IPS-18c (cell line): Measurements from ENCODE around the gene YPEL2.

Experiments used
- H3K4me3 ChIP-seq: 2 replicates; pipeline ENCODE4 v1.7.0; 2013; ENCODE audit warnings: low read depth, mild to moderate bottlenecking, low read length, moderate library complexity; ENCODE audit not compliant: insufficient read depth
- H3K9me3 ChIP-seq: one replicate; pipeline ENCODE4 v1.6.1; 2013; ENCODE audit warnings: mild to moderate bottlenecking, low read length, moderate library complexity; ENCODE audit not compliant: control insufficient read depth, insufficient read depth

The YPEL2 gene

GRCh38 chr17:59367657-59368045 is 36.2 kb downstream of the YPEL2 start:
- Histone ChIP-seq H3K9me3 (no peaks in the 10 kb centered on the region), H3K4me3 (no peak overlapping the region)

- H3K9me3 ChIP-seq, result no peaks in the 10 kb centered on the region
Observed at GRCh38 chr17:59368218-59368857, 36.9 kb downstream of the YPEL2 start.

DNA sequence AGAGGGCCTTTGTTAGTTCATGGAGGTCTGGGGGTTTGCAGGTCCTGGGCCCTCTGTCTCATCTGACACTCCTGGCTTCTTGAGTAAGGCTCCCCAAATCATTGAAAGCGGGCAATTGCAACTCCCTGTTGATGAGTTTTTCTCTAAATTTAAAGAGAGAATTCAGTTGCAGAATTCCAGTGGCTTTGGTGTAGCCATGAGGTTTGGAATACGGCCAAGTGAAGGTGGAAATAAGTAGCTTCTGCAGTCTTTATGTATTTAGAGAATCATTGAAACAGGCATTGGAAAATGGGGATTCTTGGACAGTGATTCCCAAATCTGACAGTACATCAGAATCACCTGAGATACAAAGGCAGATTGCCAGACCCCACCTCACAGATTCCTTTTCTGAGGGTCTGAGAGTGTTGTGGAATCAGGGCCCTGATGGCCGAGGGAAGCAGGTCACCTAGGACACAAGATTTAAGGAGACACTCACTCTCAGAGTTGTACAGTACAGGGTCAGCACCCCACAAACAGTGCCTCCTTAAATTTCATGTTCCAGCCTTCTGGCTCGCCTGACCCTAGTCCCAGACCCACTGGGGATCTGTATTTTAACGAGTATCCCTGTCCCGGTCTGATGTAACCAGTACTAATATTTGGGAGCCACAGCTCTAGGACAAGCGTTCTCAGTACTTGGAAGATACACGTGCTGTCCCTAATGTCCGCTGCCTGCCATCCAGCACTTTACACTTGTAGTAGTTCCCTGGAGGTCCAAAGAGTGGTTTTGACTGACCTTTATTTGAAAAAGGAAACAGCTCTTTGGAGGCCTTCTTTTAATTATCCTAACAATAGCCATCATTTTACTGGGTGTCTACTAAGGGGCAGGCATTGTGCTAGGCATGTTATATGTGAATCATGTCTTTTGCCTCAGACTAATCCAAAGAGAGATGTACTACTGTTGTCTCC is 37.8 kb downstream of the YPEL2 start:
- no peaks in the 10 kb centered on the region for H3K9me3 ChIP-seq
- no peak overlapping the region for H3K4me3 ChIP-seq

More at GRCh38 chr17:59368218-59368857, 36.9 kb downstream of the YPEL2 start:
- H3K4me3 ChIP-seq, result no peak overlapping the region

GRCh38 chr17:59370593-59371299 is 39.3 kb downstream of the YPEL2 start:
- H3K4me3 ChIP-seq, result no peak overlapping the region
- no peaks in the 10 kb centered on the region for H3K9me3 ChIP-seq

- no peaks in the 10 kb centered on the region for H3K9me3 ChIP-seq
- H3K4me3 ChIP-seq, result no peak overlapping the region; the same call in 1 of the 2 replicates
Observed at GRCh38 chr17:59371416-59372100, 40.1 kb downstream of the YPEL2 start.

- Histone ChIP-seq H3K9me3 (no peaks in the 10 kb centered on the region), H3K4me3 (no peak overlapping the region)
Observed at GRCh38 chr17:59372138-59372751, 40.8 kb downstream of the YPEL2 start.

- Histone ChIP-seq H3K4me3 (no peak overlapping the region), H3K9me3 (peaks cover 3% of the 10 kb centered on the region)
Observed at GRCh38 chr17:59373882-59374495, 42.5 kb downstream of the YPEL2 start.

- Histone ChIP-seq H3K4me3 (no peak overlapping the region), H3K9me3 (peaks cover 3% of the 10 kb centered on the region)
Observed at GRCh38 chr17:59374612-59375011, 43.2 kb downstream of the YPEL2 start.

GRCh38 chr17:59375857-59376256 is 44.4 kb downstream of the YPEL2 start:
- Histone ChIP-seq H3K9me3 (peaks cover 3% of the 10 kb centered on the region), H3K4me3 (no peak overlapping the region)

GRCh38 chr17:59376506-59376905 is 45.1 kb downstream of the YPEL2 start:
- Histone ChIP-seq H3K9me3 (peaks cover 3% of the 10 kb centered on the region), H3K4me3 (no peak overlapping the region)

GRCh38 chr17:59377410-59377809 is 46.0 kb downstream of the YPEL2 start:
- Histone ChIP-seq H3K4me3 (no peak overlapping the region), H3K9me3 (peaks cover 3% of the 10 kb centered on the region)

- H3K9me3 ChIP-seq, result peaks cover 3% of the 10 kb centered on the region
- H3K4me3 ChIP-seq, result no peak overlapping the region
Observed at GRCh38 chr17:59378675-59379074, 47.2 kb downstream of the YPEL2 start.

GRCh38 chr17:59380474-59380873 is 49.0 kb downstream of the YPEL2 start:
- Histone ChIP-seq H3K4me3 (no peak overlapping the region), H3K9me3 (peaks cover 3% of the 10 kb centered on the region)

DNA sequence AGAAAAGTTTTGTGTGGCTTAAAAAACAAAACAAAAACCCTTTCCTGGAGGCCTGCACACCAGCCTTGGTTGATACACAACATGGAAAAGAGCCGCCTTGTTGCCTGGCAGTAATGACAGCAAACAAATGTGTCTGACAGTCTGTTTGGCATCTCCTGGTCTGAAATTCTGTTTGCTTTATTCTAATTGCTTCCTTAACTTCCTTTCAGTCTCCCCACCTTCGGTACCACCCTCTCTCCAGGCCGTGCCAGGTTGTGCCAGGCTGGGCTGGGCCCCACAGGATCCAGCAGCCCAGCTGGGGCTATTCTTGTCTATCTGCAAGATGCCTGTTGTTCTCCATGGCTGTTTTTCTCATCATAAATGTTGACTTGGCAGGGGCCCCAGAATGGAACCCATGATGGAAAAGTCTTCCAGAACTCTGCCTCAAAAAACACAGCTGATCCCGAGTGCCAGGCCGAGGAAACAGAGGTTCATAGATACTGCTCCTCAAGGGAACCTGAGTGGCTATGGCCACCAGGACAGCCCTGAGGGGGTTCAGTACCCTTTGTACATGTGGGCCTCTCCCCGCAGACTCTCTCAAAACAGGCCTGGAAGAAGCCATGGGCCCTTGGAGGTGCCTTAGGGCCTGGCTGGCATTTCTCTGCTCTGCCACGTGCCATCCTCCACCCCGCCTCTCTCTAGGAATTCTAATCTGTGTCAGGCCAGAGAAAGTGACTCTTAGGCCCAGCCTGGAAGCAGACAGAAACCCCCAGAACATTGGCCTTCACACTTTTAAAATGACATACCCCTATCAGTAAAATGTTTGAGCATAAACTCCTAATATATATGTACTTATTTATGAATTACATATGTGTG is 50.5 kb downstream of the YPEL2 start:
- Histone ChIP-seq H3K9me3 (peaks cover 3% of the 10 kb centered on the region), H3K4me3 (no peak overlapping the region)

DNA sequence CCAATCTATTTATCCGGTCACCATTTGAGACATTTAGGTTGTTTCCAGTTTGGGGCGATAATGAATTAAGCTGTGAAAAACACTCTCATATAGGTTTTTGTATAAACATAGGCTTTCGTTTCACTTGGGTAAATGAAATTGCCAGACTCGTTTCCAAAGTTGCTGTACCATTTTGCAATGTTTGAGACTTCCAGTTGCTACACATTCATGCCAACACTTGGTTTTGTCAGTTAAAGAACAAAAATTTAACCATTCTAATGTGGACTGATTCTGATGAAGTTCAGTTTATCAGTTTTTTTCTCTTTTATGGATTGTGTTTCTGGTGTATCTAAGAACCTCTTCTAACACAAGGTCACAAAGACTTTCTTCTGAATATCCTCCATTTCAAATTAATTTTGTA is 52.4 kb downstream of the YPEL2 start:
- H3K4me3 ChIP-seq, result no peak overlapping the region
- no peaks in the 10 kb centered on the region for H3K9me3 ChIP-seq
